GM18951 (cell line): ENCODE data around the gene ARL13A.

Experiments used
- POLR2A ChIP-seq: IDR thresholded peaks from 4 replicates; pipeline ENCODE4 v1.6.1; 2011; ENCODE audit warnings: mild to moderate bottlenecking; ENCODE audit not compliant: insufficient read length, insufficient read depth; ENCODE audit errors: extremely low read depth
- in situ Hi-C: fragments of 300-500 bp; cut with MboI; formaldehyde crosslinking; loops from one replicate; pipeline ENCODE4 v1.12.0; 2022; ENCODE audit warnings: low sequenced_read_pairs, mixed read lengths, inconsistent platforms; ENCODE audit not compliant: unreplicated experiment

ARL13A gene

GRCh38 chrX:101022020-101022419, 52.5 kb downstream of the ARL13A start:
- in situ Hi-C loops: no loop called here
- TF ChIP-seq POLR2A: no peak

GRCh38 chrX:101025126-101025525, 55.6 kb downstream of the ARL13A start:
- in situ Hi-C loops: no loop called here
- no peak for TF ChIP-seq POLR2A

GRCh38 chrX:101028562-101028961, 59.1 kb downstream of the ARL13A start:
- in situ Hi-C loops: no loop called here
- no peak for TF ChIP-seq POLR2A

- in situ Hi-C loops: no loop called here
- TF ChIP-seq POLR2A: no peak
Measured at GRCh38 chrX:101029665-101030064, 60.2 kb downstream of the ARL13A start.

GRCh38 chrX:101037231-101037630, 67.7 kb downstream of the ARL13A start:
- in situ Hi-C loops: no loop called here
- TF ChIP-seq POLR2A: no peak

DNA sequence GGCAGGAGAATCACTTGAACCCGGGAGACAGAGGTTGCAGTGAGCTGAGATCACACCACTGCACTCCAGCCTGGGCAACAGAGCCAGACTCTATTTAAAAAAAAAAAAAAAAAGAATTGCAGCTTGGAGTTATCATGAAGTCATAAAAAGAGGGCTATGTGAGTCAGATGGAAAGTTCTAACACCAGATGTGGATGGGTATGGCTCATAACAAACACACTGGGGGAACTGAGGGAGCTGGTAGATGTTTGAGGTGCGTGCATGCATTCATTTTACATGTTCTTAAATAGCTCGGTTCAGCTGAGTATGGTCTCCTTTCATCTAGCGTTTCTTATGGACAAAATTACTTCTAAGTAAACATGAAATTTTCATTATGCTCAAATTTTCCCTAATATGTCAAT, 70.7 kb downstream of the ARL13A start:
- no peak for TF ChIP-seq POLR2A
- in situ Hi-C loops: no loop called here
